ENCODE measurements around the gene NABP2. TPM values are rescaled to one million over a fixed set of nuclear protein-coding genes. Genes with fewer than 3 reads are reported as not detected.
A peak's percentile ranks its signal among the peaks of the same experiment; 100 is the strongest.

The NABP2 gene
- total RNA-seq, 1 experiment from 2014 or later = 68.1 TPM

GRCh38 chr12:56213878-56214277, 10.3 kb upstream of the NABP2 start:
- DNase-seq (ENCODE audit: low read depth) = no peak

- DNase-seq (ENCODE audit: low read depth) = no peak
Observed at GRCh38 chr12:56216461-56216860, 7.7 kb upstream of the NABP2 start.

GRCh38 chr12:56219840-56220239, 4.3 kb upstream of the NABP2 start:
- no peak for DNase-seq (ENCODE audit: low read depth)

GRCh38 chr12:56220611-56221231, 3.4 kb upstream of the NABP2 start:
- DNase-seq (ENCODE audit: low read depth) = peak; percentile 32

GRCh38 chr12:56221232-56221756, 2.8 kb upstream of the NABP2 start:
- peak; percentile 58 for DNase-seq (ENCODE audit: low read depth)

- peak; percentile 95 for DNase-seq (ENCODE audit: low read depth)
Observed at GRCh38 chr12:56221757-56222530, 2.2 kb upstream of the NABP2 start, which contains the start of gene RNF41. Gene RNF41 (minus strand): TSS chr12:56221922. CDS start chr12:56214047, 7,875 bp downstream.

- no peak for DNase-seq (ENCODE audit: low read depth)
Observed at GRCh38 chr12:56222531-56222895, 1.6 kb upstream of the NABP2 start.

GRCh38 chr12:56223571-56224101, 506 bp upstream of the NABP2 start:
- no peak for DNase-seq (ENCODE audit: low read depth)

GRCh38 chr12:56224954-56225353, 812 bp downstream of the NABP2 start:
- no peak for DNase-seq (ENCODE audit: low read depth)

- no peak for DNase-seq (ENCODE audit: low read depth)
Observed at GRCh38 chr12:56229082-56229481, 4.9 kb downstream of the NABP2 start.

GRCh38 chr12:56229916-56230431, 5.8 kb downstream of the NABP2 start, which contains the start of gene SLC39A5:
Gene SLC39A5 (plus strand): TSS chr12:56230051. CDS start chr12:56231275, 1,224 bp downstream.
- DNase-seq (ENCODE audit: low read depth) = no peak

- no peak for DNase-seq (ENCODE audit: low read depth)
Observed at GRCh38 chr12:56230432-56231183, 6.5 kb downstream of the NABP2 start.

- no peak for DNase-seq (ENCODE audit: low read depth)
Observed at GRCh38 chr12:56231184-56231582, 7.0 kb downstream of the NABP2 start.

- DNase-seq (ENCODE audit: low read depth) = no peak
Observed at GRCh38 chr12:56234746-56235436, 10.7 kb downstream of the NABP2 start.

GRCh38 chr12:56236091-56236490, 11.9 kb downstream of the NABP2 start:
- no peak for DNase-seq (ENCODE audit: low read depth)

GRCh38 chr12:56236985-56237384, 12.8 kb downstream of the NABP2 start:
- DNase-seq (ENCODE audit: low read depth) = no peak

GRCh38 chr12:56237552-56237951, 13.4 kb downstream of the NABP2 start:
- DNase-seq (ENCODE audit: low read depth) = no peak

- DNase-seq (ENCODE audit: low read depth) = no peak
Observed at GRCh38 chr12:56241424-56242303, 17.5 kb downstream of the NABP2 start.

- DNase-seq (ENCODE audit: low read depth) = no peak
Observed at GRCh38 chr12:56242986-56243385, 18.8 kb downstream of the NABP2 start.

- DNase-seq (ENCODE audit: low read depth) = no peak
Observed at GRCh38 chr12:56243731-56244181, 19.6 kb downstream of the NABP2 start.
